ENCODE measurements around the gene VAPB. TPM values are rescaled to one million over a fixed set of nuclear protein-coding genes. Genes with fewer than 3 reads are reported as not detected.
A peak's percentile ranks its signal among the peaks of the same experiment; 100 is the strongest.

Gene VAPB
- total and polyA plus RNA-seq, 2 of the 4 experiments (the other 2 are of a cell fraction), result 9.1 to 26.0 TPM

GRCh38 chr20:58390659-58391035, 1.6 kb downstream of the VAPB start:
- peaks cover 26% of the 10 kb centered on the region for H3K9me1 ChIP-seq (ENCODE audit: insufficient read depth, low read length)
- intact Hi-C loops (cut with micrococcal nuclease), result no loop called here
- ATAC-seq (ENCODE audit: low read depth) (no peak), DNase-seq (no peak)
- H4K5ac ChIP-seq (ENCODE audit: low read depth, low read length), result no peak overlapping the region
- H3K27me3 ChIP-seq (ENCODE audit: control insufficient read depth, insufficient read depth, low read length), result no peaks in the 10 kb centered on the region
- no peak overlapping the region for H2BK120ac ChIP-seq (ENCODE audit: low read depth, low read length)
- dilution Hi-C loops (cut with HindIII; ENCODE audit: low sequenced_read_pairs, unreplicated experiment), result no loop called here
- no peak overlapping the region for H3K9ac ChIP-seq (ENCODE audit: low read depth, low read length)
- H2AFZ ChIP-seq (replicated peaks; ENCODE audit: low read length, poor library complexity), result no peak overlapping the region
- 0 out of 2 replicates have a peak overlapping the region, but pooled peaks have one; percentile 99 for H3K23ac ChIP-seq (ENCODE audit: low read depth, low read length)
- 0 out of 2 replicates have a peak overlapping the region, but pooled peaks have one; percentile 19 for H3K4me3 ChIP-seq (ENCODE audit: insufficient read depth, low read depth, low read length)
- no peak overlapping the region for H3K4ac ChIP-seq (ENCODE audit: low read depth, low read length)
- H3K4me1 ChIP-seq (ENCODE audit: control insufficient read depth, insufficient read depth, low read length), result peaks cover 8% of the 10 kb centered on the region
- no peak overlapping the region for H2BK5ac ChIP-seq (ENCODE audit: low read depth, low read length, poor library complexity, severe bottlenecking)
- no peaks in the 10 kb centered on the region for H3K9me3 ChIP-seq (ENCODE audit: control insufficient read depth, insufficient read depth, low read length)
- POLR2A ChIA-PET (ENCODE audit: unreplicated experiment), result no interaction called here
- CTCF ChIA-PET, result no interaction called here
- H2BK20ac ChIP-seq (ENCODE audit: low read depth, low read length), result no peak overlapping the region
- H4K8ac ChIP-seq (ENCODE audit: low read depth in 2 of 2, low read length in 2 of 2), result no peak overlapping the region; a peak in 1 of 4 replicates
- peaks cover 12 to 51% of the 10 kb centered on the region in 2 experiments for H3K79me1 ChIP-seq (ENCODE audit: low read depth in 1 of 2, low read length in 2 of 2)
- H4K20me1 ChIP-seq (ENCODE audit: insufficient read depth, low read length), result peaks cover 57% of the 10 kb centered on the region
- WGBS, 2 experiments (ENCODE audit: extremely low coverage in 2 of 2, insufficient read length in 1 of 2), result 92% methylated on average over 2 of the region's 8 CpGs; no CpG with 5 or more reads in 1 of the 2 experiments
- H3K4me2 ChIP-seq (ENCODE audit: low read depth, low read length), result peak overlapping the region; percentile 99
- BruUV-seq (replicated peaks), result no TSS peak
- H3K27ac ChIP-seq (ENCODE audit: insufficient read depth, low read length), result no peak overlapping the region
- no peak overlapping the region for H2AK9ac ChIP-seq (replicated peaks; ENCODE audit: low read depth, low read length, poor library complexity)
- H3K36me3 ChIP-seq (ENCODE audit: control insufficient read depth, insufficient read depth, low read length), result peaks cover 6% of the 10 kb centered on the region; the same call in 1 of the 2 replicates
- no peak overlapping the region for H3K56ac ChIP-seq (ENCODE audit: extremely low read depth, insufficient read depth, low read length)
- no peak overlapping the region for H3K14ac ChIP-seq (replicated peaks; ENCODE audit: low read depth, low read length)
- H2BK15ac ChIP-seq (ENCODE audit: low read depth, low read length), result no peak overlapping the region
- TF ChIP-seq MAZ (IDR thresholded peaks at IDR 0.05; ENCODE audit: borderline replicate concordance, low read depth, low read length) (no peak), BHLHE40 (IDR thresholded peaks at IDR 0.05; ENCODE audit: low read depth, low read length) (no peak), POLR2A (IDR thresholded peaks at IDR 0.05; ENCODE audit: low read depth, low read length) (no peak), CHD1 (IDR thresholded peaks at IDR 0.05; ENCODE audit: low read depth, low read length) (no peak), MXI1 (IDR thresholded peaks at IDR 0.05; ENCODE audit: borderline replicate concordance, low read depth, low read length) (no peak), FOS (IDR thresholded peaks at IDR 0.05; ENCODE audit: low read depth, low read length) (no peak), NFE2L2 (IDR thresholded peaks at IDR 0.05; ENCODE audit: low read depth, low read length) (no peak), CEBPB (IDR thresholded peaks at IDR 0.05; ENCODE audit: low read depth, low read length) (no peak), SMC3 (IDR thresholded peaks at IDR 0.05; ENCODE audit: low read depth, low read length) (no peak), RCOR1 (IDR thresholded peaks at IDR 0.05; ENCODE audit: insufficient replicate concordance, low read length) (no peak), RAD21 (IDR thresholded peaks at IDR 0.05; ENCODE audit: low read length) (no peak), MAFK (IDR thresholded peaks at IDR 0.05; ENCODE audit: low read depth, low read length) (no peak), ELK1 (IDR thresholded peaks at IDR 0.05; ENCODE audit: borderline replicate concordance, low read depth, low read length) (no peak)
- TF ChIP-seq, protein P1, sequence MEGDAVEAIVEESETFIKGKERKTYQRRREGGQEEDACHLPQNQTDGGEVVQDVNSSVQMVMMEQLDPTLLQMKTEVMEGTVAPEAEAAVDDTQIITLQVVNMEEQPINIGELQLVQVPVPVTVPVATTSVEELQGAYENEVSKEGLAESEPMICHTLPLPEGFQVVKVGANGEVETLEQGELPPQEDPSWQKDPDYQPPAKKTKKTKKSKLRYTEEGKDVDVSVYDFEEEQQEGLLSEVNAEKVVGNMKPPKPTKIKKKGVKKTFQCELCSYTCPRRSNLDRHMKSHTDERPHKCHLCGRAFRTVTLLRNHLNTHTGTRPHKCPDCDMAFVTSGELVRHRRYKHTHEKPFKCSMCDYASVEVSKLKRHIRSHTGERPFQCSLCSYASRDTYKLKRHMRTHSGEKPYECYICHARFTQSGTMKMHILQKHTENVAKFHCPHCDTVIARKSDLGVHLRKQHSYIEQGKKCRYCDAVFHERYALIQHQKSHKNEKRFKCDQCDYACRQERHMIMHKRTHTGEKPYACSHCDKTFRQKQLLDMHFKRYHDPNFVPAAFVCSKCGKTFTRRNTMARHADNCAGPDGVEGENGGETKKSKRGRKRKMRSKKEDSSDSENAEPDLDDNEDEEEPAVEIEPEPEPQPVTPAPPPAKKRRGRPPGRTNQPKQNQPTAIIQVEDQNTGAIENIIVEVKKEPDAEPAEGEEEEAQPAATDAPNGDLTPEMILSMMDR (conservative IDR thresholded peaks at IDR 0.05; ENCODE audit: low read depth, low read length), result no peak
- H4K91ac ChIP-seq (ENCODE audit: insufficient read depth, low read depth, low read length), result no peak overlapping the region
- in situ Hi-C loops (cut with MboI; ENCODE audit: low sequenced_read_pairs), result no loop called here
- no peak overlapping the region for H3K18ac ChIP-seq (ENCODE audit: low read depth, low read length)
- H2AK5ac ChIP-seq (ENCODE audit: low read depth, low read length), result no peak overlapping the region

All from IMR-90 (cell line).